A549 (cell line): ENCODE measurements around the gene MRAS. TPM values are rescaled to one million over a fixed set of nuclear protein-coding genes. Genes with fewer than 3 reads are reported as not detected.
A peak's percentile ranks its signal among the peaks of the same experiment; 100 is the strongest.
"Not testable (repeated sequence)": the region's sequence is repeated elsewhere in the genome, so short reads cannot be mapped to it uniquely, and the experiment has no call there.

Experiments used
- ATAC-seq, 2 experiments: fragments of 200-7000 bp in 1 of 2; fragments of >200 bp in 1 of 2; cut with Nextera tagmentation in 1 of 2; cut with Tn5 transposase in 1 of 2; 3 replicates each; pipeline versions ENCODE4 v1.8.0 to v1.9.1; 2018 to 2020; ENCODE audit warnings: mild to moderate bottlenecking in 1 of 2, moderate library complexity in 1 of 2
- CTCF ChIA-PET: fragments of 300-600 bp; sonication (Branson Sonifier 250); formaldehyde crosslinking; extraction: SDS; loops from one replicate; lab custom pipeline; 2021; ENCODE audit warnings: antibody characterized with exemption, inconsistent platforms; lab: Yijun Ruan, JAX
- POLR2A ChIA-PET: fragments of 350-600 bp; formaldehyde crosslinking; extraction: SDS; loops from one replicate; lab custom pipeline; 2021; ENCODE audit warnings: antibody characterized with exemption, inconsistent platforms; lab: Yijun Ruan, JAX
- DNase-seq, 2 experiments: peaks; one replicate each; pipeline versions ENCODE4 v3.0.0 to v3.0.0-alpha.2; 2011 to 2016; ENCODE audit warnings: low read depth in 1 of 2, low spot score in 1 of 2
- FAIRE-seq: peaks from 2 replicates; lab custom pipeline; 2011; peaks lifted over from hg19 to GRCh38; lab: Jason Lieb, UNC
- H3K27ac ChIP-seq, 2 experiments: fragments of >200 bp; sonication (Bioruptor Twin); formaldehyde crosslinking; 3 replicates each; pipeline ENCODE4 v1.5.1; 2016 to 2017
- H3K4me1 ChIP-seq: fragments of >200 bp; sonication (Bioruptor Twin); formaldehyde crosslinking; 3 replicates; pipeline ENCODE4 v1.6.1; 2016
- H3K4me2 ChIP-seq: fragments of >200 bp; sonication (Bioruptor Twin); formaldehyde crosslinking; 3 replicates; pipeline ENCODE4 v1.6.1; 2016
- H3K4me3 ChIP-seq: fragments of >200 bp; sonication (Bioruptor Twin); formaldehyde crosslinking; 3 replicates; pipeline ENCODE4 v1.5.1; 2016
- H3K9me3 ChIP-seq: fragments of >200 bp; sonication (Bioruptor Twin); formaldehyde crosslinking; 3 replicates; pipeline ENCODE4 v1.6.1; 2016
- CBX2 ChIP-seq: fragments of 200-600 bp; sonication (generic); IDR thresholded peaks from 2 replicates; pipeline ENCODE4 v1.6.1; 2016; ENCODE audit warnings: low read depth, mild to moderate bottlenecking, borderline replicate concordance
- CEBPB ChIP-seq, 2 experiments: fragments of >200 bp in 1 of 2; sonication (Bioruptor Twin) in 1 of 2; formaldehyde crosslinking in 1 of 2; IDR thresholded peaks; 2 replicates each; pipeline ENCODE4 v1.6.1; 2012 to 2016
- EHMT2 ChIP-seq: fragments of 200-600 bp; sonication (generic); IDR thresholded peaks from 2 replicates; pipeline ENCODE4 v1.6.1; 2016; ENCODE audit warnings: antibody characterized with exemption, low read depth, mild to moderate bottlenecking, moderate library complexity
- EP300 ChIP-seq, 2 experiments: fragments of >200 bp; sonication (Bioruptor Twin); formaldehyde crosslinking; IDR thresholded peaks; 2 replicates in 1 of 2; 3 replicates in 1 of 2; pipeline ENCODE4 v1.6.1; 2016 to 2017
- ESRRA ChIP-seq: fragments of 150-350 bp; IDR thresholded peaks from 2 replicates; pipeline ENCODE4 v1.6.1; 2014; ENCODE audit warnings: mild to moderate bottlenecking, low read length, borderline replicate concordance
- FOSB ChIP-seq: fragments of 250-450 bp; sonication (Bioruptor Pico); IDR thresholded peaks from 2 replicates; pipeline ENCODE4 v1.5.0; 2020; ENCODE audit warnings: mild to moderate bottlenecking, moderate library complexity
- FOSL2 ChIP-seq, 2 experiments: fragments of 450-650 bp in 1 of 2; fragments of >200 bp in 1 of 2; sonication (Bioruptor Twin) in 1 of 2; formaldehyde crosslinking; IDR thresholded peaks; 2 replicates each; pipeline versions ENCODE4 v1.5.0 to v1.6.1; 2016 to 2020; ENCODE audit warnings: mild to moderate bottlenecking in 1 of 2, moderate library complexity in 1 of 2
- GATA3 ChIP-seq: IDR thresholded peaks from 2 replicates; pipeline ENCODE4 v1.6.1; 2012; ENCODE audit warnings: borderline replicate concordance
- HOXA7 ChIP-seq: fragments of 250-450 bp; sonication (Bioruptor Pico); IDR thresholded peaks from 2 replicates; pipeline ENCODE4 v1.5.0; 2020; ENCODE audit warnings: mild to moderate bottlenecking, moderate library complexity
- HOXB5 ChIP-seq: fragments of 250-450 bp; sonication (Bioruptor Pico); IDR thresholded peaks from 2 replicates; pipeline ENCODE4 v1.5.0; 2020; ENCODE audit warnings: mild to moderate bottlenecking, moderate library complexity
- JUN ChIP-seq, 2 experiments: fragments of >200 bp; sonication (Bioruptor Twin); formaldehyde crosslinking; IDR thresholded peaks; 2 replicates in 1 of 2; 3 replicates in 1 of 2; pipeline ENCODE4 v1.6.1; 2016 to 2017
- MYC ChIP-seq: IDR thresholded peaks from 2 replicates; pipeline ENCODE4 v1.6.1; 2012; ENCODE audit warnings: mild to moderate bottlenecking, inconsistent platforms, low read length, improper control_type of control experiment, borderline replicate concordance
- NR3C1 ChIP-seq: fragments of >200 bp; sonication (Bioruptor Twin); formaldehyde crosslinking; IDR thresholded peaks from 3 replicates; pipeline ENCODE4 v1.6.1; 2017
- PHF8 ChIP-seq: fragments of 200-600 bp; sonication (generic); IDR thresholded peaks from 2 replicates; pipeline ENCODE4 v1.6.1; 2016; ENCODE audit warnings: low read depth, mild to moderate bottlenecking, antibody characterized with exemption, moderate library complexity, borderline replicate concordance
- RAD21 ChIP-seq, 2 experiments: fragments of >200 bp in 1 of 2; sonication (Bioruptor Twin) in 1 of 2; formaldehyde crosslinking in 1 of 2; IDR thresholded peaks in 1 of 2; conservative IDR thresholded peaks in 1 of 2; 2 replicates in 1 of 2; 3 replicates in 1 of 2; pipeline ENCODE4 v1.6.1; 2012 to 2018; ENCODE audit warnings: inconsistent platforms in 1 of 2
- RCOR1 ChIP-seq: fragments of 150-350 bp; IDR thresholded peaks from 2 replicates; pipeline ENCODE4 v1.6.1; 2014; ENCODE audit warnings: antibody characterized with exemption, low read length, low read depth
- RFX5 ChIP-seq: fragments of 450-650 bp; IDR thresholded peaks from 2 replicates; pipeline ENCODE4 v1.7.1; 2014; ENCODE audit warnings: antibody characterized with exemption, mild to moderate bottlenecking, moderate library complexity
- RNF2 ChIP-seq: fragments of 200-600 bp; sonication (generic); IDR thresholded peaks from 2 replicates; pipeline ENCODE4 v1.6.1; 2016; ENCODE audit warnings: low read depth, mild to moderate bottlenecking, antibody characterized with exemption, moderate library complexity, borderline replicate concordance
- SMC3 ChIP-seq: fragments of >200 bp; sonication (Bioruptor Twin); formaldehyde crosslinking; IDR thresholded peaks from 3 replicates; pipeline ENCODE4 v1.6.1; 2018; ENCODE audit warnings: inconsistent platforms
- SREBF2 ChIP-seq: fragments of 450-650 bp; IDR thresholded peaks from 2 replicates; pipeline ENCODE4 v1.6.1; 2014; ENCODE audit warnings: mild to moderate bottlenecking, moderate library complexity
- TP53 ChIP-seq: fragments of 250-450 bp; sonication (Bioruptor Pico); IDR thresholded peaks from 2 replicates; pipeline ENCODE4 v1.5.0; 2021; ENCODE audit warnings: mild to moderate bottlenecking, moderate library complexity
- ZFP36 ChIP-seq: fragments of 450-650 bp; IDR thresholded peaks from 2 replicates; pipeline ENCODE4 v1.6.1; 2014; ENCODE audit warnings: borderline replicate concordance; ENCODE audit not compliant: partially characterized antibody
- WGBS: methylation state at CpG from one replicate; pipeline ENCODE4 v1.1.6; 2017; ENCODE audit errors: missing lambda C conversion rate; 5-methylcytosine and 5-hydroxymethylcytosine counted together
- polyA plus RNA-seq, 4 experiments: library from polyadenylated mRNA; depleted of rRNA in 3 of 4; stranded (reverse); fragments of >200 nt; fragmentation: RNase III in 1 of 4; extraction: RNeasy Plus Mini Kit Qiagen cat#74134 plus additional on column Dnase treatment in 1 of 4; gene quantifications; 2 replicates in 3 of 4; 3 replicates in 1 of 4; pipeline ENCODE4 v1.2.3, GENCODE V29; 2011 to 2017
- TF ChIP-seq, protein P1 (sequence below): IDR thresholded peaks from 2 replicates; pipeline ENCODE4 v1.6.1; 2012
- TF ChIP-seq, protein P2 (sequence below): fragments of 450-650 bp; IDR thresholded peaks from 2 replicates; pipeline ENCODE4 v1.6.1; 2014; ENCODE audit warnings: antibody characterized with exemption
- TF ChIP-seq, protein P3 (sequence below): IDR thresholded peaks from 2 replicates; pipeline ENCODE4 v1.6.1; 2012

Gene MRAS
- polyA plus RNA-seq, 2 of the 4 experiments (the other 2 are of a cell fraction): 11.2 to 15.0 TPM

DNA sequence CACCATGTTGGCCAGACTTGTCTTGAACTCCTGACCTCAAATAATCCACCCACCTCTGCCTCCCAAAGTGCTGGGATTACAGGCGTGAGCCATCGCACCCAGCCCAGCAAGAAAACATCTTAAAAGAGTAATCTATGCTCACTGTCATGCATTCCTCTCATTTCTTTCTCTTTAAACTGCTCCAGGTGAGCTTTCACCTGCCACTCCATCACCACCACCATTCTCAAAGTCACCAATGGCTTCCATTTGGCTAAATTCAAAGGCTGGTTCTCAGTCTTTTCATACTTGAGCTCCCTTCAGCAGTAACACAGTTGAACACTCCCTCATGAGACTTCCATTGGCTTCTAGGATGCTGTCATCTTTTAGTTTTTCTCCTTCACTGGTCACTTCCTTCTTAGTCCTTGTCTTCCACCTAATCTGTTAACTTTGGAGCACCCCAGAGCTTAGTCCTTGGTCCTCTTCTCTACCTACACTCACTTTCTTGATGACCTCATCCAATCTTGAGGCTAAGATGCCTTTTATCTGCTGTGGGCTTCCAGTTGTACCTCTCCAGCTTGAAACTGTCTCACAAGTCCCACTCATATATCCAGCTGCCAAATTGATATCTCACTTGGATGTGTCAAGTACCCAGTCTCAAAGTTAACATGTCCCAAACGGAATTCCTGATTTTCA lies 59.0 kb downstream of the MRAS start:
- CTCF ChIA-PET: interaction anchor here (1.3 to 4.3 kb wide), 2 partner anchors 10 to 516 kb away, joined by 3 to 24 read pairs; no protein-coding TSS in a partner anchor
- Histone ChIP-seq H3K4me3 (no peak overlapping the region), H3K4me2 (no peak overlapping the region), H3K9me3 (no peaks in the 10 kb centered on the region), H3K27ac (no peak overlapping the region), H3K4me1 (no peaks in the 10 kb centered on the region)
- WGBS: 75% methylated on average over 3 of the region's 3 CpGs
- FAIRE-seq (no peak), DNase-seq (no peak), ATAC-seq (no peak)
- TF ChIP-seq ZFP36: no peak
- TF ChIP-seq, protein P1, sequence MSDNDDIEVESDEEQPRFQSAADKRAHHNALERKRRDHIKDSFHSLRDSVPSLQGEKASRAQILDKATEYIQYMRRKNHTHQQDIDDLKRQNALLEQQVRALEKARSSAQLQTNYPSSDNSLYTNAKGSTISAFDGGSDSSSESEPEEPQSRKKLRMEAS: no peak
- no peak for TF ChIP-seq MYC
- no peak for TF ChIP-seq EP300 (IDR thresholded peaks at IDR 0.05)
- no peak for TF ChIP-seq CBX2
- POLR2A ChIA-PET: no interaction called here

DNA sequence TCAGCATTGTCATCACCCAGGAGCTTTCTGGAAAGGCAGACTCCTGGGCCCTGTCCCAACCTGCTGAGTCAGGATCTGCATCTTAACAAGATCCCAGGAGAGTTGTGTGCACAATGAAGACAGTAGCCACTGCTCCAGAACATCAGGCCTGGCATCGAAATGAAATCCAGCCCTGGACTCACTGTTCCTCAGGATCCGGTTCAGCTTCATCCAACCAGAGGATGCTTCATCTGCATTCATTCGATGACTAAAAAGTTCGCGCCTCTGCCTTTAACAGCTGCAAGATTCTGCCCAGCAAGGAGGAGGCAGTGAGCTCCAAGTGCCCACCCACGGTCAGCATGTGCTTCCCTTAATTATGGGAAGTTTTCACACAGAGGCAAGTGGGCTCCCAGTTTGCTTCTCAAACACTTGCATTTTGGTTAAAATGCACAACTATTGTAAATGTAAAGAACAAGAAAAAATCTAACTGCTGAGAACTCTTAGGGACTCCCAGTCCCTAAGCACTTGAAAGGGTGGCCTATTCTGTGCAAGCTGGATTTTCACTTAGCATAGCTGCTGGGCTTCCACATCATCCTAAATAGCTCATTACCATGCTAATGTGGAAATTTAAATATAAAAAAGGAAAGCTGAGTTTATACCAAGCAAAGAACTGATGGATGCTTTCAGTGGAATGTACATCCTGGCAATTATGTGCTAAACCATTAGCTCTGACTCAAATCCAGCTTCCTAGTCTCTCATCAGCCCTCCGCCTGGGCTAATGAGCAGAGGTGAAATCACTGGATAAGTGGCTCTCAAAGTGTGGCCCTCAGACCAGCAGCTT lies 60.6 kb downstream of the MRAS start:
- no peaks in the 10 kb centered on the region for H3K4me1 ChIP-seq
- H3K4me3 ChIP-seq: no peak overlapping the region
- DNase-seq (no peak), FAIRE-seq (no peak), ATAC-seq (no peak)
- H3K27ac ChIP-seq: no peak overlapping the region
- CTCF ChIA-PET: interaction anchor here (1.0 to 4.3 kb wide), 5 partner anchors 9 to 515 kb away, joined by 3 to 24 read pairs (median 4); no protein-coding TSS in a partner anchor
- POLR2A ChIA-PET: interaction anchor here (0.6 kb wide), 1 partner anchor 506 kb away, joined by 14 read pairs; no protein-coding TSS in a partner anchor
- H3K4me2 ChIP-seq: no peak overlapping the region
- no peaks in the 10 kb centered on the region for H3K9me3 ChIP-seq
- 84% methylated on average over 7 of the region's 7 CpGs for WGBS
- TF ChIP-seq FOSB (no peak), EP300 (IDR thresholded peaks at IDR 0.05) (no peak), RAD21 (conservative IDR thresholded peaks at IDR 0.05 in 1 of 2, IDR thresholded peaks at IDR 0.05 in 1 of 2) (no peak), PHF8 (no peak), ZFP36 (no peak), NR3C1 (no peak), RFX5 (no peak), HOXA7 (no peak)
- TF ChIP-seq, protein P1: no peak
- TF ChIP-seq, protein P2, sequence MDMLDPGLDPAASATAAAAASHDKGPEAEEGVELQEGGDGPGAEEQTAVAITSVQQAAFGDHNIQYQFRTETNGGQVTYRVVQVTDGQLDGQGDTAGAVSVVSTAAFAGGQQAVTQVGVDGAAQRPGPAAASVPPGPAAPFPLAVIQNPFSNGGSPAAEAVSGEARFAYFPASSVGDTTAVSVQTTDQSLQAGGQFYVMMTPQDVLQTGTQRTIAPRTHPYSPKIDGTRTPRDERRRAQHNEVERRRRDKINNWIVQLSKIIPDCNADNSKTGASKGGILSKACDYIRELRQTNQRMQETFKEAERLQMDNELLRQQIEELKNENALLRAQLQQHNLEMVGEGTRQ: no peak

DNA sequence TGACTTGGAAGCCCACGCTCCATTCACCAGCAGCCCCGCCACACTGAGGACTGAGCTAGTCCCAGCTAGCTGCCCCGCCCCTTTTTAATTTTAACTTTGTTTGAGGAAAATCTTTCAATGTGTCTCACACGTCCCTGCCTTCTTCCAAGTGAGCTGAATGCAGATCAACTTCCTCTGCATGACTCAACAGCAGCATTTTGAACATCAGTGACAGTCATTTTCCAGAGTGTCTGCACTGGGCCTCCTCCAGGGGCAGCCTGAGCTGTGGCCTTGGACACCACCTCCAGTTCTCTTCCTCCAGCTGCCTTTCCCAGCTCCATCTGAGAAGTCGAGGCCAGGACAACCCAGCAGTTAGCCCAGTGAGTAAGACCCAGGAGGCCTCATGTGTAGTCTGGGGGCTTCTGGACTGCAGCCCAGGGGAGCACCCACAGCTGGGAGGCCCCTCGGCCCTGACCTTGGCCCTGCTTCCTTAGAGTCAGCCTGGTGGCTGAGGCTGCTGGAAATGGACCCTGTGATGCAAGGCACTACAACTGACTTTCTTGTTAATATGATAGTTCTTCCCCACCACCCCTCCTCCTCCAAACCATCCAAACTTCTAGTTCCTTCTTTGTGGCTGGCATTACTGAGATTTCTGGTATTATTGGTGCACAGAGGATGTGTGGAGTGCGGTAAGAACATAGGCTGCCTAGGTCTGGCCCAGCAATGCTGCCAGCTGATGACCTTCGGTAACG lies 64.6 kb downstream of the MRAS start:
- Histone ChIP-seq H3K9me3 (no peaks in the 10 kb centered on the region), H3K4me2 (no peak overlapping the region), H3K4me1 (no peaks in the 10 kb centered on the region), H3K27ac (no peak overlapping the region), H3K4me3 (no peak overlapping the region)
- TF ChIP-seq, protein P1: no peak
- TF ChIP-seq HOXB5: no peak
- no peak for TF ChIP-seq TP53 (CRISPR knock-in tag)
- no peak for TF ChIP-seq CBX2
- TF ChIP-seq JUN (IDR thresholded peaks at IDR 0.05): no peak
- no peak for TF ChIP-seq EHMT2
- no peak for TF ChIP-seq RCOR1
- TF ChIP-seq, protein P3, sequence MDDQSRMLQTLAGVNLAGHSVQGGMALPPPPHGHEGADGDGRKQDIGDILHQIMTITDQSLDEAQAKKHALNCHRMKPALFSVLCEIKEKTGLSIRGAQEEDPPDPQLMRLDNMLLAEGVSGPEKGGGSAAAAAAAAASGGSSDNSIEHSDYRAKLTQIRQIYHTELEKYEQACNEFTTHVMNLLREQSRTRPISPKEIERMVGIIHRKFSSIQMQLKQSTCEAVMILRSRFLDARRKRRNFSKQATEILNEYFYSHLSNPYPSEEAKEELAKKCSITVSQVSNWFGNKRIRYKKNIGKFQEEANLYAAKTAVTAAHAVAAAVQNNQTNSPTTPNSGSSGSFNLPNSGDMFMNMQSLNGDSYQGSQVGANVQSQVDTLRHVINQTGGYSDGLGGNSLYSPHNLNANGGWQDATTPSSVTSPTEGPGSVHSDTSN: no peak
- TF ChIP-seq SMC3: no peak
- TF ChIP-seq ESRRA: no peak
- no peak for TF ChIP-seq SREBF2
- no peak for TF ChIP-seq FOSL2 (IDR thresholded peaks at IDR 0.05)
- no peak for TF ChIP-seq FOSL2 (CRISPR knock-in tag; IDR thresholded peaks at IDR 0.05)
- TF ChIP-seq CEBPB (IDR thresholded peaks at IDR 0.05): no peak
- no peak for TF ChIP-seq RNF2
- TF ChIP-seq GATA3: no peak
- no peak for TF ChIP-seq RFX5
- no peak for ATAC-seq
- WGBS: 73% methylated on average over 7 of the region's 9 CpGs
- ChIA-PET POLR2A (no interaction called here), CTCF (interaction anchor here (0.6 to 11.3 kb wide), 4 partner anchors 9 to 511 kb away, joined by 3 to 65 read pairs (median 6); no protein-coding TSS in a partner anchor)
- peak in 1 of 2 experiments; percentile 10 for DNase-seq
- no peak for FAIRE-seq

DNA sequence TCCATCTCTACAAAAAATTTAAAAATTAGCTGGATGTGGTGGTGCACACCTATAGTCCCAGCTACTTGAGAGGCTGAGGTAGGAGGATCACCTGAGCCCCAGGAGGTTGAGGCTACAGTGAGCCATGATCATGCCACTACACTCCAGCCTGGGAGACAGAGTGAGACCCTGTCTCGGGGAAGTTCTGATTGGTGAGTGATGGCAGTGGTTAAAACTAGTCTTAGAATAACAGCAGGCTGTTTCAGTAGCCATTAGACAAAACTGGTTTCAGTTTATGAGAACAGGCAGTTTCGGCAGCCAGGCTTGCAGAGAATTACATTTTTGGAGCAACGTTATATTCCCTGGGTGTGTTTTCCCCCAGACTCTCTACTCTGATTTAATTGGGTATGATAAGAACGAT lies 67.9 kb downstream of the MRAS start:
- CTCF ChIA-PET: interaction anchor here (1.1 to 11.3 kb wide), 7 partner anchors 13 to 508 kb away, joined by 3 to 65 read pairs (median 15); no protein-coding TSS in a partner anchor
- POLR2A ChIA-PET, DNase-seq, ATAC-seq, H3K9me3 ChIP-seq, H3K27ac ChIP-seq, FAIRE-seq, H3K4me3 ChIP-seq, H3K4me1 ChIP-seq: not testable (repeated sequence)
- H3K4me2 ChIP-seq: 0 out of 3 replicates have a peak overlapping the region, but pooled peaks have one; percentile 21
- 34% methylated on average over 4 of the region's 4 CpGs for WGBS
